Measurements from ENCODE around the gene SUSD4. TPM values are rescaled to one million over a fixed set of nuclear protein-coding genes. Genes with fewer than 3 reads are reported as not detected.

Gene SUSD4
- total and polyA plus RNA-seq, 2 of the 8 experiments (the other 6 are each of a cell fraction or from before 2014, with no cell fraction given): 3.9 to 5.2 TPM

DNA sequence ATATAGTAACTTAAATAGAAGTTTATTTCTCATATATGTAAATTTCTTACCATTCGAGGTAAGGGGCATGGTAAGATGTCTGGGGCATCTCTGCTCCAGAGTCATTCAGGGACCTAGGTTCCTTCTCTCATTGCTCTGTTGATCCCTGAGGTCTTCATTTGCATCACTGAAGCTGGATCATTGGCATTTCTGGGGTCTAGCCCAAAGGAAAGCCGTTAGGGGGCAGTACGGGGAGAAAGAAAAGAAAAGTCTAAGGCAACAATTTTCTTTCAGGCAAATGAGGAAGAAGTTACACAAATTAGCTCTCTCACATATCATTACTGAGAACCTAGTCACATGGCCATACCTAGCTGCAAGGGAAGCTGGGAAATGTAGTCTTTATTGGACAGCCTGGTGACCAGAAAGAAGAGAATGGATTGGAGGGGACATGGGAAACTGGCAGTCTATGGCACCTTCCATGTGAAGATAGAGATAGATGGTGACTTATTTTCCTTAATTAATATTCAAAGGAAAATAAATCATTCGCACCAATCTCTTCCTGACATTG is 10.2 kb upstream of the SUSD4 start:
- H2AFZ ChIP-seq (ENCODE audit: low read length): no peak overlapping the region
- ChIA-PET CTCF (ENCODE audit: partially characterized antibody) (interaction anchor here (1.2 to 1.8 kb wide), 4 partner anchors 9 to 250 kb away, joined by 3 to 4 read pairs (median 3); no protein-coding TSS in a partner anchor), POLR2A (ENCODE audit: partially characterized antibody) (interaction anchor here (1.1 kb wide), 2 partner anchors 9 to 11 kb away, joined by 3 to 6 read pairs; partner anchors contain the start of gene SUSD4)
- no peak overlapping the region for H3K4me2 ChIP-seq (ENCODE audit: insufficient read depth in 1 of 2, low read depth in 2 of 2, low read length in 2 of 2)
- H4K5ac ChIP-seq (ENCODE audit: insufficient read length, low read depth, low read length): no peak overlapping the region
- no peaks in the 10 kb centered on the region for H3K27me3 ChIP-seq (replicated peaks in 1 of 4; ENCODE audit: control insufficient read depth in 3 of 4, extremely low read depth in 1 of 4, insufficient read depth in 3 of 4, low read length in 3 of 4)
- H3K23me2 ChIP-seq (ENCODE audit: low read depth, low read length): no peaks in the 10 kb centered on the region
- H3K27ac ChIP-seq (ENCODE audit: low read depth, low read length): no peak overlapping the region
- no peaks in the 10 kb centered on the region for H3K4me1 ChIP-seq (replicated peaks in 1 of 4; ENCODE audit: control insufficient read depth in 3 of 4, insufficient read depth in 4 of 4, low read length in 3 of 4)
- DNase-seq (ENCODE audit: low read depth in 1 of 2, low spot score in 2 of 2) (no peak), FAIRE-seq (no peak)
- H4K20me1 ChIP-seq (replicated peaks in 1 of 2; ENCODE audit: control insufficient read depth in 1 of 2, insufficient read depth in 2 of 2, low read length in 2 of 2): no peaks in the 10 kb centered on the region
- no peaks in the 10 kb centered on the region for H3K79me1 ChIP-seq (ENCODE audit: low read depth, low read length)
- WGBS, 2 experiments (ENCODE audit: extremely low coverage in 1 of 2, insufficient coverage in 1 of 2, insufficient read length in 1 of 2, insufficient replicate concordance in 2 of 2, low coverage in 1 of 2, low lambda C conversion rate in 2 of 2, missing lambda C conversion rate in 1 of 2): 66% methylated on average over 4 of the region's 4 CpGs; no CpG with 5 or more reads in 1 of the 2 experiments
- H3K9me3 ChIP-seq (ENCODE audit: insufficient read depth in 2 of 2, low read depth in 1 of 2, low read length in 1 of 2): peaks cover 4 to 13% of the 10 kb centered on the region in 2 experiments; a peak in 3 of 4 replicates
- H3K9ac ChIP-seq (replicated peaks in 1 of 4; ENCODE audit: extremely low read depth in 1 of 4, low read depth in 3 of 4, low read length in 3 of 4): no peak overlapping the region
- H3K36me3 ChIP-seq (ENCODE audit: control insufficient read depth in 2 of 4, insufficient read depth in 4 of 4, low read length in 3 of 4): no peaks in the 10 kb centered on the region
- no peaks in the 10 kb centered on the region for H3K79me2 ChIP-seq (ENCODE audit: control insufficient read depth in 1 of 2, insufficient read depth in 2 of 2, low read length in 2 of 2)
- H3K56ac ChIP-seq (replicated peaks; ENCODE audit: insufficient read length, low read depth, low read length): no peak overlapping the region
- no peak overlapping the region for H2BK20ac ChIP-seq (ENCODE audit: low read length)
- no peak overlapping the region for H4K91ac ChIP-seq (replicated peaks; ENCODE audit: insufficient read length, low read length)
- H2BK15ac ChIP-seq (ENCODE audit: low read length): no peak overlapping the region
- H3K23ac ChIP-seq (ENCODE audit: insufficient read length): no peak overlapping the region
- no peak overlapping the region for H4K8ac ChIP-seq (ENCODE audit: extremely low read depth, insufficient read depth, low read length)
- no peak overlapping the region for H3K4ac ChIP-seq (replicated peaks; ENCODE audit: insufficient read length, low read depth, low read length)
- H2AK5ac ChIP-seq (ENCODE audit: low read depth, low read length): no peak overlapping the region
- H2BK120ac ChIP-seq (replicated peaks; ENCODE audit: low read depth, low read length): no peak overlapping the region
- H2BK12ac ChIP-seq (ENCODE audit: low read depth, low read length): no peak overlapping the region
- no peak overlapping the region for H3K18ac ChIP-seq (ENCODE audit: extremely low read depth, low read length)
- no peak overlapping the region for H3K14ac ChIP-seq (ENCODE audit: insufficient read length)
- H3K4me3 ChIP-seq (ENCODE audit: extremely low read depth in 1 of 4, insufficient read depth in 2 of 4, low read depth in 3 of 4, low read length in 4 of 4): no peak overlapping the region
- H2BK5ac ChIP-seq (ENCODE audit: low read depth, low read length): no peak overlapping the region
- TF ChIP-seq RXRA (IDR thresholded peaks at IDR 0.05; ENCODE audit: insufficient read depth, low read depth, low read length) (no peak), ZNF274 (IDR thresholded peaks at IDR 0.05; ENCODE audit: borderline replicate concordance, extremely low read depth, low read length) (no peak), SIX5 (IDR thresholded peaks at IDR 0.05; ENCODE audit: low read depth, low read length) (peak; percentile 51), SIRT6 (IDR thresholded peaks at IDR 0.05; ENCODE audit: low read length) (no peak), ASH2L (IDR thresholded peaks at IDR 0.05; ENCODE audit: low read length) (no peak), CBX5 (IDR thresholded peaks at IDR 0.05; ENCODE audit: low read depth, low read length) (no peak), FOSL1 (IDR thresholded peaks at IDR 0.05; ENCODE audit: insufficient read depth, low read depth, low read length) (no peak), TAF1 (IDR thresholded peaks at IDR 0.05; ENCODE audit: low read depth, low read length) (no peak), CREB1 (IDR thresholded peaks at IDR 0.05) (no peak)
- TF ChIP-seq, protein P1, sequence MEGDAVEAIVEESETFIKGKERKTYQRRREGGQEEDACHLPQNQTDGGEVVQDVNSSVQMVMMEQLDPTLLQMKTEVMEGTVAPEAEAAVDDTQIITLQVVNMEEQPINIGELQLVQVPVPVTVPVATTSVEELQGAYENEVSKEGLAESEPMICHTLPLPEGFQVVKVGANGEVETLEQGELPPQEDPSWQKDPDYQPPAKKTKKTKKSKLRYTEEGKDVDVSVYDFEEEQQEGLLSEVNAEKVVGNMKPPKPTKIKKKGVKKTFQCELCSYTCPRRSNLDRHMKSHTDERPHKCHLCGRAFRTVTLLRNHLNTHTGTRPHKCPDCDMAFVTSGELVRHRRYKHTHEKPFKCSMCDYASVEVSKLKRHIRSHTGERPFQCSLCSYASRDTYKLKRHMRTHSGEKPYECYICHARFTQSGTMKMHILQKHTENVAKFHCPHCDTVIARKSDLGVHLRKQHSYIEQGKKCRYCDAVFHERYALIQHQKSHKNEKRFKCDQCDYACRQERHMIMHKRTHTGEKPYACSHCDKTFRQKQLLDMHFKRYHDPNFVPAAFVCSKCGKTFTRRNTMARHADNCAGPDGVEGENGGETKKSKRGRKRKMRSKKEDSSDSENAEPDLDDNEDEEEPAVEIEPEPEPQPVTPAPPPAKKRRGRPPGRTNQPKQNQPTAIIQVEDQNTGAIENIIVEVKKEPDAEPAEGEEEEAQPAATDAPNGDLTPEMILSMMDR (IDR thresholded peaks at IDR 0.05; ENCODE audit: control extremely low read depth in 1 of 3, insufficient read depth in 1 of 3, low read depth in 1 of 3, low read length in 3 of 3): peak in 1 of 3 experiments; percentile 30; a peak in 1 of 4 replicates
- TF ChIP-seq, protein P2, sequence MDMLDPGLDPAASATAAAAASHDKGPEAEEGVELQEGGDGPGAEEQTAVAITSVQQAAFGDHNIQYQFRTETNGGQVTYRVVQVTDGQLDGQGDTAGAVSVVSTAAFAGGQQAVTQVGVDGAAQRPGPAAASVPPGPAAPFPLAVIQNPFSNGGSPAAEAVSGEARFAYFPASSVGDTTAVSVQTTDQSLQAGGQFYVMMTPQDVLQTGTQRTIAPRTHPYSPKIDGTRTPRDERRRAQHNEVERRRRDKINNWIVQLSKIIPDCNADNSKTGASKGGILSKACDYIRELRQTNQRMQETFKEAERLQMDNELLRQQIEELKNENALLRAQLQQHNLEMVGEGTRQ (IDR thresholded peaks at IDR 0.05; ENCODE audit: low read length): peak; percentile 72

Measured in H1 (cell line).